NT2/D1 (cell line): ENCODE results near the gene CRY1.

ENCODE experiments used
- DNase-seq: peaks from one replicate; pipeline ENCODE4 v3.0.0-alpha.2; 2011; ENCODE audit warnings: low read depth, low spot score
- H3K27me3 ChIP-seq: 2 replicates; pipeline ENCODE4 v1.6.0; 2011; ENCODE audit warnings: mild to moderate bottlenecking; ENCODE audit not compliant: insufficient read length, insufficient read depth
- H3K36me3 ChIP-seq: 2 replicates; pipeline ENCODE4 v1.6.1; 2011; ENCODE audit warnings: mild to moderate bottlenecking, low read length, mixed read lengths; ENCODE audit not compliant: insufficient read depth, insufficient read length
- H3K4me1 ChIP-seq: 2 replicates; pipeline ENCODE4 v1.5.1; 2011; ENCODE audit not compliant: insufficient read depth, insufficient read length
- H3K4me3 ChIP-seq: 2 replicates; pipeline ENCODE4 v1.5.1; 2011; ENCODE audit warnings: low read depth; ENCODE audit not compliant: insufficient read length
- H3K9ac ChIP-seq: 2 replicates; pipeline ENCODE4 v1.6.0; 2011; ENCODE audit warnings: low read depth; ENCODE audit not compliant: insufficient read length
- H3K9me3 ChIP-seq: 2 replicates; pipeline ENCODE4 v1.5.1; 2011; ENCODE audit warnings: mild to moderate bottlenecking, low read length; ENCODE audit not compliant: insufficient read depth
- SUZ12 ChIP-seq: IDR thresholded peaks from 2 replicates; pipeline ENCODE4 v1.6.1; 2011; ENCODE audit not compliant: insufficient read length, insufficient read depth; ENCODE audit errors: extremely low read depth
- YY1 ChIP-seq: IDR thresholded peaks from 2 replicates; pipeline ENCODE4 v1.6.1; 2011; ENCODE audit not compliant: insufficient read length, insufficient read depth
- ZNF274 ChIP-seq: IDR thresholded peaks from 2 replicates; pipeline ENCODE4 v1.6.1; 2011; ENCODE audit warnings: mild to moderate bottlenecking, low read depth, low read length

The CRY1 gene

DNA sequence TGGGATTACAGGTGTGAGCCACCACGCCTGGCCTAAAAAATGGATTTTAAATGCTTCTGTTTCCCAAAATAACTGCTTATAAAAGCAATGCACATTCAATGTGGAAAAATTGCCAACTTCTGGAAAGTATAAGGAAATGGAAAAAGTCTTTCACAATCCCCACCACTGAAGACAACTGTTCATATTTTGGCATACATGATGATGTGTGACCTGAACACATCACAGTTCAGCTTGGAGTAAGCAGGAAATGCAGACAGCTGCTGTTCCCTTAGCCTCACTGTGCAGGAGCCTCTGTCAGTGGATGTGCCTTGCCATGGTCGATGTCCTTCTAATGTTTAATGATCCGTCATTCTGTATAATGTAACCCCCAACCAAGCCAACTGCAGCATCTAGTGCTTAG lies 111.6 kb downstream of the CRY1 start:
- no peak for TF ChIP-seq YY1
- Histone ChIP-seq H3K4me1 (no peaks in the 10 kb centered on the region), H3K9ac (no peak overlapping the region), H3K36me3 (peaks cover 43% of the 10 kb centered on the region), H3K27me3 (no peaks in the 10 kb centered on the region), H3K4me3 (no peak overlapping the region), H3K9me3 (no peaks in the 10 kb centered on the region)
- no peak for DNase-seq

DNA sequence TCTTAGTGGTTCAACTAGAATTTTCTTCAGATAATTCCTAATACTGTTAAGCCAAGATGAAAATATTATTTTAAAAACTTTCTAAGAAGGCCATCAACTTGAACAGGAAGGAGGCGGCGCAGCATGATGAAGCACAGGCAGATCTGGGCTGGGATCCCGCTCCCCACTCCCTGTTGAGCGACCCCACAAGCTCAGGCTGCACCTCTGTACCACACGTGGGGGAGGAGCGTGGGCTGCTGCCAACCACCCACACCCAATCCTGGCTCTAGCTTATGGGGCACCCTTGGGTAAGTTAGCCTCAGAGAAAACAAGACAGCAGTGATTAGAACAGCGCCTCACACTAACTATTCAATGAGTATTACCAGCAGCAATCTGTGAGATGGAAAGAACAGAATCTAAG lies 112.4 kb downstream of the CRY1 start:
- Histone ChIP-seq H3K9ac (no peak overlapping the region), H3K36me3 (peaks cover 47% of the 10 kb centered on the region), H3K4me1 (no peaks in the 10 kb centered on the region), H3K27me3 (no peaks in the 10 kb centered on the region), H3K9me3 (no peaks in the 10 kb centered on the region), H3K4me3 (no peak overlapping the region)
- no peak for DNase-seq
- no peak for TF ChIP-seq YY1
- no peak for TF ChIP-seq SUZ12
- TF ChIP-seq ZNF274 = no peak

GRCh38 chr12:106978035-106978800 lies 115.1 kb downstream of the CRY1 start:
- Histone ChIP-seq H3K4me1 (no peaks in the 10 kb centered on the region), H3K9me3 (no peaks in the 10 kb centered on the region), H3K9ac (no peak overlapping the region), H3K36me3 (peaks cover 28% of the 10 kb centered on the region), H3K27me3 (no peaks in the 10 kb centered on the region), H3K4me3 (no peak overlapping the region)
- DNase-seq = no peak
- no peak for TF ChIP-seq SUZ12
- TF ChIP-seq YY1 = no peak
- no peak for TF ChIP-seq ZNF274

DNA sequence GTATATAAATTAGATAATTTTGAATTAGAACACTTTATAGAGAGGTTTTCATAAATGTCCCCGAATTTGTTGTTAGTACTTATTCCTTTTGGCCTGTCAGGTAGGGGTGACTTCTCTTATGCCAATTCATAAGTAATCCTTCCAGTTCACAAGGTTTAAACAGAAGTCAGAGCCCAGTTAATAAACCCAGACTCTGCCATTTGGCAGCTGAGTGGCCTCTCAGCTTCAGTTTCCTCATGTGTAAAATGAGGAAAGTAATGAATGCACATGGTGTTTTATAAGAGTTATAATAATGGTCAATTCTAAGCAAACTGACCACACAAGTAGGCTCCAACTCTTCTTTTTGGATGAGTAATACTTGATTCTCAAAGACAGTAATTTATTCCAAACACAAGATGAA lies 116.7 kb downstream of the CRY1 start:
- Histone ChIP-seq H3K4me3 (no peak overlapping the region), H3K9me3 (no peaks in the 10 kb centered on the region), H3K36me3 (peaks cover 24% of the 10 kb centered on the region), H3K9ac (no peak overlapping the region), H3K4me1 (no peaks in the 10 kb centered on the region), H3K27me3 (no peaks in the 10 kb centered on the region)
- DNase-seq = no peak
- TF ChIP-seq YY1 (no peak), SUZ12 (no peak), ZNF274 (no peak)

GRCh38 chr12:106975993-106976658 lies 117.2 kb downstream of the CRY1 start:
- H3K27me3 ChIP-seq = no peaks in the 10 kb centered on the region
- H3K9ac ChIP-seq = no peak overlapping the region
- DNase-seq = no peak
- TF ChIP-seq ZNF274 = no peak
- TF ChIP-seq SUZ12 = no peak
- no peak for TF ChIP-seq YY1
- no peaks in the 10 kb centered on the region for H3K9me3 ChIP-seq
- peaks cover 29% of the 10 kb centered on the region for H3K36me3 ChIP-seq
- no peak overlapping the region for H3K4me3 ChIP-seq
- no peaks in the 10 kb centered on the region for H3K4me1 ChIP-seq

- TF ChIP-seq ZNF274 (no peak), YY1 (no peak), SUZ12 (no peak)
- no peaks in the 10 kb centered on the region for H3K9me3 ChIP-seq
- no peaks in the 10 kb centered on the region for H3K27me3 ChIP-seq
- peaks cover 39% of the 10 kb centered on the region for H3K36me3 ChIP-seq
- H3K9ac ChIP-seq = no peak overlapping the region
- no peaks in the 10 kb centered on the region for H3K4me1 ChIP-seq
- no peak overlapping the region for H3K4me3 ChIP-seq
- DNase-seq = no peak
Measured at GRCh38 chr12:106975098-106975497, 118.3 kb downstream of the CRY1 start.

GRCh38 chr12:106974511-106974910 lies 118.8 kb downstream of the CRY1 start:
- DNase-seq = no peak
- no peak for TF ChIP-seq YY1
- TF ChIP-seq ZNF274 = no peak
- TF ChIP-seq SUZ12 = no peak
- Histone ChIP-seq H3K27me3 (no peaks in the 10 kb centered on the region), H3K36me3 (peaks cover 44% of the 10 kb centered on the region), H3K9ac (no peak overlapping the region), H3K4me3 (no peak overlapping the region), H3K9me3 (no peaks in the 10 kb centered on the region), H3K4me1 (no peaks in the 10 kb centered on the region)
